B cell (primary cell): ENCODE data around the gene ITPR3.
"Not testable (repeated sequence)": the region's sequence is repeated elsewhere in the genome, so short reads cannot be mapped to it uniquely, and the experiment has no call there.

Experiments
- EZH2 ChIP-seq: IDR thresholded peaks from 2 replicates; pipeline ENCODE4 v1.6.1; 2012; ENCODE audit warnings: borderline replicate concordance, low read depth, mild to moderate bottlenecking, moderate library complexity, low read length; ENCODE audit not compliant: insufficient read depth, poor library complexity, severe bottlenecking
- TF ChIP-seq, protein P1 (sequence below): fragments of 200-600 bp; IDR thresholded peaks from one replicate; pipeline ENCODE4 v1.8.0; 2022; ENCODE audit warnings: antibody characterized with exemption, mild to moderate bottlenecking

DNA sequence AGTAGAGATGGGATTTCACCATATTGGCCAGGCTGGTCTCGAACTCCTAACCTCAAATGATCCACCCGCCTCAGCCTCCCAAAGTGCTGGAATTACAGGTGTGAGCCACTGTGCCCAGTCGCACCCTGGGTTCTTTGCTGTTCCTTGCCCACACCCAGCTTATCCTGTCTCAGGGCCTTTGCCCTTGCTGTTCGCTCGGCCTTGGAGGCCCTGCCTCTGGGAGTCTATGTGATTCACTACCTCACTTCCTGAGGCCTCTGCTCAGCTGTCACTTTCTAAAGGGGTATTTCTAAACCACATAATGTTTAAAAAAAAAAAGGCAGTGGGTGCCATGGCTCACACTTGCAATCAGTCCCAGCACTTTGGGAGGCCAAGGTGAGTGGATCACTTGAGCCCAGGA, 24.2 kb upstream of the ITPR3 start:
- TF ChIP-seq, protein P1, sequence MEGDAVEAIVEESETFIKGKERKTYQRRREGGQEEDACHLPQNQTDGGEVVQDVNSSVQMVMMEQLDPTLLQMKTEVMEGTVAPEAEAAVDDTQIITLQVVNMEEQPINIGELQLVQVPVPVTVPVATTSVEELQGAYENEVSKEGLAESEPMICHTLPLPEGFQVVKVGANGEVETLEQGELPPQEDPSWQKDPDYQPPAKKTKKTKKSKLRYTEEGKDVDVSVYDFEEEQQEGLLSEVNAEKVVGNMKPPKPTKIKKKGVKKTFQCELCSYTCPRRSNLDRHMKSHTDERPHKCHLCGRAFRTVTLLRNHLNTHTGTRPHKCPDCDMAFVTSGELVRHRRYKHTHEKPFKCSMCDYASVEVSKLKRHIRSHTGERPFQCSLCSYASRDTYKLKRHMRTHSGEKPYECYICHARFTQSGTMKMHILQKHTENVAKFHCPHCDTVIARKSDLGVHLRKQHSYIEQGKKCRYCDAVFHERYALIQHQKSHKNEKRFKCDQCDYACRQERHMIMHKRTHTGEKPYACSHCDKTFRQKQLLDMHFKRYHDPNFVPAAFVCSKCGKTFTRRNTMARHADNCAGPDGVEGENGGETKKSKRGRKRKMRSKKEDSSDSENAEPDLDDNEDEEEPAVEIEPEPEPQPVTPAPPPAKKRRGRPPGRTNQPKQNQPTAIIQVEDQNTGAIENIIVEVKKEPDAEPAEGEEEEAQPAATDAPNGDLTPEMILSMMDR = not testable (repeated sequence)
- TF ChIP-seq EZH2 = not testable (repeated sequence)
